HG03280 (cell line): ENCODE results near the gene NTRK3.
"Not testable (repeated sequence)": the region's sequence is repeated elsewhere in the genome, so short reads cannot be mapped to it uniquely, and the experiment has no call there.

Experiments
- ATAC-seq: cut with Tn5 transposase; IDR thresholded peaks from one replicate; pipeline ENCODE4 v1.9.1; 2021; ENCODE audit warnings: mild to moderate bottlenecking, moderate library complexity; ENCODE audit not compliant: unreplicated experiment

The NTRK3 gene

DNA sequence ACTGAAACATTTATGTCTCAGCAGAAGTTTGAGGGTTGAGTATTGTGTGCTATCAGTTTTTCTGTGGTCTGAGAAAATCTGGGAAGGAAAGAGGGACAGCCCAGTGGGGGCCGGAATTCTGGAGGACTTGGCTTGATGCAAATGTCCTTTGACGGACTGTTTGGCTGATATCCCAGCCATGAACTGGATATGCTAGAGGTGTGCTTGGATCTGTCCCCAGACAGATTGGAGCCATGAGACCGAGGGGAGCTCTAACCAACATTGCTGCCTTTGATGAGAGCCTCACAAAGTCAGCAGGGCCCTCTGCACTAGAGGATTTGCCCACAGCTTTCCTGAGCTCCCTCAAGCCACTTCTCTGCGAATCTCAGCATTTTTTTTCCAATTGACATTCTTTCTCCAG, 405.6 kb downstream of the NTRK3 start:
- ATAC-seq: no peak

DNA sequence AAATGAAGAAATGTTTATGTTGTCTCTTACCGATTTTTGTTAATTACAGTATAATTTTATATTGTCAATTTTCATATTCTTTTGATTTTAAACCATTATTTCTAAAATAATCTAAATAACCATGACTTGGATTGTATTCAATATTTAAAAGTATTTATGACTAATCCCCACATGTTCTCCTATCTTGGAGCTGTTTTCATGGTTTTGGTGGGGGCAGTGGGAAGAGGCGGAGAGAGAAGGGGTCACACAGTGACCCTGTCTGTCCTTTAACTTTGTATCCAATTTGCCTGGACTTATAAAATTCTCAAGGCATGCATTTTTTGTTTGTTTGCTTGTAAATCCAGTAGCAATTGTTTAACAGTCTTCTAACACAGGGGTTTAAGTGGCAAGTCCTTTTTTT, 407.4 kb downstream of the NTRK3 start:
- ATAC-seq: no peak

DNA sequence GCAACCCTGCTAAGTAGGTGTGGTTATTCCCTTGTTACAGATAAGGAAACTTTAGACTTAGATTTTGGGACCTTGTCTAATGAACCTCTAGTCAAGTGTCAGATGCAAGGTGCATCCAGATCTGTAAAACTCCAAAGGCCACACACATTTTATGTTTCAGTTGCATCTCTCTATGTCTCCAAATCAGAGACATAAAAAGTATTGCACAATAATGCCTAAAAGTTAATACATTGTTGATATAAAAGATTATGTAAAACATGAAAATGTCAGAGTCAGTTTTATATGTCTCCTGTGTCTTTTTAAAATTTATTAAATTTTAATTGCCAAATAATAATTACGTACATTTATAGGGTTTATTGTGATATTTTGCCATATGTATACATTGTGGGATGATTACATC, 408.5 kb downstream of the NTRK3 start:
- no peak for ATAC-seq

DNA sequence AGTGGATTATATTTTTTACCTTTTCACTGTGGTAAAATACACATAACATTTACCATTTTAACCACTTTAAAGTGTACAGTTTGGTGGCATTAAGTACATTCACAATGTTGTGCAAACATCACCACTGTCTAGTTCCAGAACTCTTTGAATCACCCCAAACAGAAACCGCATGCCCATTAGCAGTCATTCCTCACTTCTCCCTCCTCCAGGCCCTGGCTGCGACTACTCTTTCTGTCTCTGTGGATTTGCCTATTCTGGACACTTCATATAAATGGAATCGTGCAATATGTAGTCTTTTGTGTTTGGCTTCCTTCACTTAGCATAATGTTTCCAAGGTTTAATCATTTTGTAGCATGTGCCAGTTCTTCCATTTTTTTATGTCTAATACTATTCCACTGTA, 409.8 kb downstream of the NTRK3 start:
- no peak for ATAC-seq

DNA sequence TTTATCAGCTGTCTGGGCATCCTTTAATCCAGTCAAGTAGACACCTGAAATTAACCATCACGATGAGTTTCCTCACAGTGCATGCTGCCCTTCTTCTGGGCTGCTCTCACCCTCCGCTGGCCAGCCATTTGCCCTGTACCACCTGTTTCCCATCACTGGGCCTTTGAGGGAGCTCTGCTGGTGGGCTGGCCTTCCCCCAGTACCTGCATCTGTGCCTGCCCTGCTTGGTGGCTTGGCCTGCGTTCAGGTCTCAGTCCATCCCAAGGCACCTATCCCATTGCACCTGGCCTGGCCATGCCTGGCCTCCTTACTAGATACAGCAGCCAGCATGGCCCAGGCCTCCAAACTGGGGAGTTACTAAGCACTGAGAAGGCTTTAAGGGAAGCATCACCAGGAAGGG, 413.2 kb downstream of the NTRK3 start:
- no peak for ATAC-seq

GRCh38 chr15:87841426-87841998, 415.0 kb downstream of the NTRK3 start:
- ATAC-seq: no peak

DNA sequence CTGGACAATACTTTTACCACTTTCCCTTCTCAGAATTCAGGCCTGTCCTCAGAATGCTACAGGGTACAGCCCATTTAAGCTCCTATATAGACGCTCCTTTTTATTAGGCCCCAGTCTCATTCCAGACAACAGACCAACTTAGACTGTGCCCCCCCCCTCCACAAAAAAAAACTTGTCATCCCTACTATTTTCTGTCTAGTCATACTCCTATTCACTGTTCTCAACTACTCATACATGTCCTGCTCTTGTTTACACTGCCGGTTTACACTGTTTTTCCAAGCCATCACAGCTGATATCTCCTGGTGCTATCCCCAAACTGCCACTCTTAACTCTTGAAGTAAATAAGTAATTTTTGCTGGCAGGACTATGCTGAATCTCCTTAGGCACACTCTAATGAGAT, 420.7 kb downstream of the NTRK3 start:
- ATAC-seq: not testable (repeated sequence)

GRCh38 chr15:87833333-87833732, 423.2 kb downstream of the NTRK3 start:
- ATAC-seq: not testable (repeated sequence)

- ATAC-seq: no peak
These were observed 427.0 kb downstream of the NTRK3 start for GRCh38 chr15:87829332-87830050.

GRCh38 chr15:87828608-87829007, 427.9 kb downstream of the NTRK3 start:
- ATAC-seq: no peak

DNA sequence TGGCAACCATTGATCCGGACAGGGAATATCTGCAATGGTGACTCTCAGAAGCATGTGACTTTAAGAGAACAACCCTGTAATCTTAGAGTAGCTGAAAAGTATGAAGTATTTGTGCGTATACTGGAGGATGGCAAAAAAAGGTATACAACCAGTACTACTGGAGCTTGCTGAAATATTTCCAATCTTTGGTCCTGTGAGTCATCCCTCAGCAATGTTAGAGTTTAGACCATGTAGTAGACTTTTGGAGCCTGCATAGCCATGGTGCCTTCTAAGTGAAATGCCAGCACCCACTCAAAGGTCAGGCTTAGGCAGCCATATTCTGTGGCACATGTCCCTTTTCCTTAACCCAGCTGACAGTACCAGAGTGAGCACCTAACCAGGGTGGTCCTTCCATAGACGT, 429.4 kb downstream of the NTRK3 start:
- ATAC-seq: no peak

- ATAC-seq: no peak
These were observed 430.3 kb downstream of the NTRK3 start for GRCh38 chr15:87826119-87826747.

DNA sequence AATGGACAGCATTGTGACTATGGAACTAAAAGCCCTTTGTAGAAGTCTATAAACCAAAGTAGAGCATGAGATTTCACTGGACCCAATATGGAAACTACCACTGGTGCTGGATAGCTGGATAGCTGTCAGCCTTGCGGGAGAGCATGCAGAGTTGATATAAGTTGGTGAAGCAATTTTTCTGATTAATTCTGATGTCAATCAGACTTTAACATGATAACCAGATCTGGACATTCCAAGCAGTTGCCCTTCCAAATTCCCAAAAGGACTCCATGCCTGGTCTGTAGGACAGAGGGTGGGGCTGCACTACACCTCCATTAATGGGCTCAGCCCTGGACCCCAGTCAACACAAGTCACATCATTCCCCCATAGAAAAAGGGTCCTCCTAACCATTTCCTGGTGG, 437.8 kb downstream of the NTRK3 start:
- ATAC-seq: no peak

GRCh38 chr15:87817553-87817952, 439.0 kb downstream of the NTRK3 start:
- ATAC-seq: no peak

- ATAC-seq: no peak
These were observed 439.7 kb downstream of the NTRK3 start for GRCh38 chr15:87816811-87817210.

DNA sequence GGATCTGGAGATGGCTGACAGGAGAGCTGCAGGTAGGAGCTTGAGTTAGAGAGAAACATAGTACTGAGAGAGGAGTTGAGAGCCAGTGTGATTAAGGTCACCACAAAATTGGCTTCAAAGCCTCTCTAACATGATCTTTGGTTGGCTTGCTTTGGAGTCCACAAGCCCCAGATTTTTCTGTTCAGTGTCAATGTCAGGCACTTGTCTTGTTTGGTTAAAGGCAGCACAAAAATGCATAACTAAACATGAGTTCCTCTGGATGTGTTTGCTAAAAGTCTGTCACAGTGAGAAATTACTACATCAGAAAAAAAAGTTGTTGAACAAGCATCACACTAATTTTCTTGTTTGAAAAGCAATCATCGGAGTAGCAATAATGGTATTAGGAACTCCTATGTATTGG, 440.5 kb downstream of the NTRK3 start:
- no peak for ATAC-seq
